Epithelial cell of esophagus (primary cell): ENCODE data around the gene MYORG.
"Not testable (repeated sequence)": the region's sequence is repeated elsewhere in the genome, so short reads cannot be mapped to it uniquely, and the experiment has no call there.

Experiments used
- DNase-seq: peaks from one replicate; pipeline ENCODE4 v3.0.0; 2010; ENCODE audit warnings: low read depth
- H3K4me3 ChIP-seq: 2 replicates; pipeline ENCODE4 v1.5.1; 2011; ENCODE audit warnings: mild to moderate bottlenecking, low read length, control low read depth
- TF ChIP-seq, protein P1 (sequence below): IDR thresholded peaks from 2 replicates; pipeline ENCODE4 v1.5.1; 2011; ENCODE audit warnings: low read depth, mild to moderate bottlenecking, low read length, control low read depth, inconsistent platforms; ENCODE audit not compliant: insufficient read depth; ENCODE audit errors: missing control alignments

MYORG gene

DNA sequence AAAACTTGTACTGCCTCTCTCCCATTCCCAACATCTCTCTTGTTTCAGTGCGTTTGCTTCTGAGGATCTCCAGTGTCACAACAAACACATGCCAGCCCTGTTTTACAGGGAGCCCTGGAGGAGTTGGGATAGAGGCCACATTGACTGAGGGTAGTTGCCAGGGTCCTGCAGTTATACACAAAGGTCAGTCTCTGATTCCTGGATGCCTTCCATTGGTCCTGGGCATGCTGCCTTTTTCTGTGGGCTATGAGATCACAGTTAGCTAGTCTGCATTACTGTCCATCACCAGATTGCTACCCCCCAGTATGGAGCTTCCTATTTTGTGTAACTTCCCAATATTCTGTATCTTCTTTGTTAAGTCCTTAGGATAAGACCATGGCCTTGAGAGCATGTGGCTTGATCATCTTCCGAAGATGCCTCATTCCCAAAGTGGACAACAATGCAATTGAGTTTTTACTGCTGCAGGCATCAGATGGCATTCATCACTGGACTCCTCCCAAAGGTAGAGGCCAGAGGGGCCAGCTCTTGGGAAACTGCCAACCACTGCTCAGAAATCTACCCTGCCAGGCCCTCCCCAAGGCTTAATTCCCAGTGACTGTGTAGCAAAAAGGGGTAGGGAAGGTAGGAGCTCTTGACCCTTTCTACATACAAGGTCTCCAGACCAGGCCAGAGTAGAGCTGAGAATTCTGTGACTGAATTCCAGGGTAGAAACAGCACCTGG lies 37.9 kb downstream of the MYORG start:
- TF ChIP-seq, protein P1, sequence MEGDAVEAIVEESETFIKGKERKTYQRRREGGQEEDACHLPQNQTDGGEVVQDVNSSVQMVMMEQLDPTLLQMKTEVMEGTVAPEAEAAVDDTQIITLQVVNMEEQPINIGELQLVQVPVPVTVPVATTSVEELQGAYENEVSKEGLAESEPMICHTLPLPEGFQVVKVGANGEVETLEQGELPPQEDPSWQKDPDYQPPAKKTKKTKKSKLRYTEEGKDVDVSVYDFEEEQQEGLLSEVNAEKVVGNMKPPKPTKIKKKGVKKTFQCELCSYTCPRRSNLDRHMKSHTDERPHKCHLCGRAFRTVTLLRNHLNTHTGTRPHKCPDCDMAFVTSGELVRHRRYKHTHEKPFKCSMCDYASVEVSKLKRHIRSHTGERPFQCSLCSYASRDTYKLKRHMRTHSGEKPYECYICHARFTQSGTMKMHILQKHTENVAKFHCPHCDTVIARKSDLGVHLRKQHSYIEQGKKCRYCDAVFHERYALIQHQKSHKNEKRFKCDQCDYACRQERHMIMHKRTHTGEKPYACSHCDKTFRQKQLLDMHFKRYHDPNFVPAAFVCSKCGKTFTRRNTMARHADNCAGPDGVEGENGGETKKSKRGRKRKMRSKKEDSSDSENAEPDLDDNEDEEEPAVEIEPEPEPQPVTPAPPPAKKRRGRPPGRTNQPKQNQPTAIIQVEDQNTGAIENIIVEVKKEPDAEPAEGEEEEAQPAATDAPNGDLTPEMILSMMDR: no peak
- no peak overlapping the region for H3K4me3 ChIP-seq
- DNase-seq: no peak

DNA sequence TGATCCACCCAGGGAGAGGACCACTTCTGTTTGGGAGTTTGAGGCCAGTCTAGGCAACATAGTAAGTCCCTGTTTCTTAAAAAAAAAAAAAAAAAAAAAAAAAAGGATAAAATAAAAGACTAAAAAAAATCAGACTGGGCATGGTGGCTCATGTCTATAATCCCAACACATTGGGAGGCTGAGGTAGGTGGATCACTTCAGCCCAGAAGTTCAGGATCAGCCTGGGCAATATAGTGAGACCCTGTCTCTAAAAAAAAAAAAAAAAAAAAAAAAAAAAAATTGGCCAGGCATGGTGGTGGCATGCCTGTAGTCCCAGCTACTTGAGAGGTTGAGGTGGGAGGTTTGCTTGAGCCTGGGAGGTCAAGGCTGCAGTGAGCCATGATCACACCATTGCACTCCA lies 38.6 kb downstream of the MYORG start:
- not testable (repeated sequence) for DNase-seq, H3K4me3 ChIP-seq

DNA sequence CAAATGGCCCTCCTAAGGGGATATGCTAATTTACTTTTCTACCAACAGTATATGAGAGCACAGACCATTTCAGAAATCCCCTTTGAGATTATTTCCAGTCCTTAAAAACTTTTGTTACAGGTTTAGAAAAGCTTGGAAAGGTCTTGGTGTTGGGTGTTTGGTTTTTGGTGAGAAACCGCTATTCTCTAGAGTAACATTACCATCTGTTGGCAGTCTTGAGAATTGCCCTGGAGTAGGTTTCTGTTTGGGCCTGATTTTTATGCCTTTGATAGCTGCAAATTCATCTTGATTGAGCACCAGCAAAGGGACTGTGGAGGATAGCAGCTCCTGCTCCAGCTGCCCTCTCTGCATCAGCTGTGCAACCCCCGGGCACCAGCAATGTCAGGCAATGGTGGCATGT lies 39.3 kb downstream of the MYORG start:
- peak; percentile 13 for DNase-seq
- TF ChIP-seq, protein P1: peak; percentile 15
- no peak overlapping the region for H3K4me3 ChIP-seq

DNA sequence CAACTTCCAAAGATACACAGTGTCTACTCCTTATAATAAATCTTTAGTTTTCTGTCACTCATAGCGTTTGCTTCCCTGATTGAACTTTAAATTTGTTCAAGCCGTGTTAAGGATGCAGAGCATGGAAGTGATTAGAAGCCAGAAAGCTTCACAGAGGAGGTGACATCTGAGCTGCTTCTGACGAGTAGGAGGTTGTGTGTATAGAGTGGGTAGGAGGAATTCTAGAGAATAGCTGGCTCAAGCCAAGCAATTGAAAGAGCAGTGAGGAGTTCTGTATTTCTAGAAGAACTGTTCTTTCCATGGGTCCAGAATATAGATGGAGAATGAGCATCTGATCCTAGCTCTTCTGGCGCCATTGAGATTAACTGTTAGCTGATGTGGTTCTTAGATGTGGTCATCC lies 41.3 kb downstream of the MYORG start:
- no peak overlapping the region for H3K4me3 ChIP-seq
- TF ChIP-seq, protein P1: no peak
- DNase-seq: no peak

DNA sequence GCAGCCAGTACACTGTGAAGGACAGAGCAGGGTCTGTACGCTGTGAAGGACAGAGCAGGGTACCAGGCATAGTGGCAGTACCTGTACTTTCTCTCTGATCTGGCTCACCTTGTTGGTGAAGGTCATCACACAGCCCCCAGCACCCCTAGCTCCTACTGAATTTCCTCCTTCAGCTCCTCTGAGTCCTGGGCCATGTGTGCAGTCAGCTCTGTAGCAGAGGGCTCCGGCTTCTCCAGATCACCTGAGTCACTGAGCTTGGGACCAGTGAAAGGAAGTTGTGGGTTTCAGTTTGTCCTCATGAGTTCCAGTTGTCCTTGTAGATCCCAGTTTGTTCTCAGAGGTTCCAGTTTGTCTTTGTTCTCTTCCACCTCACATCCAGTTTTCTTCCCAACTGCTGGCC lies 41.8 kb downstream of the MYORG start:
- no peak overlapping the region for H3K4me3 ChIP-seq
- TF ChIP-seq, protein P1: no peak
- DNase-seq: no peak

DNA sequence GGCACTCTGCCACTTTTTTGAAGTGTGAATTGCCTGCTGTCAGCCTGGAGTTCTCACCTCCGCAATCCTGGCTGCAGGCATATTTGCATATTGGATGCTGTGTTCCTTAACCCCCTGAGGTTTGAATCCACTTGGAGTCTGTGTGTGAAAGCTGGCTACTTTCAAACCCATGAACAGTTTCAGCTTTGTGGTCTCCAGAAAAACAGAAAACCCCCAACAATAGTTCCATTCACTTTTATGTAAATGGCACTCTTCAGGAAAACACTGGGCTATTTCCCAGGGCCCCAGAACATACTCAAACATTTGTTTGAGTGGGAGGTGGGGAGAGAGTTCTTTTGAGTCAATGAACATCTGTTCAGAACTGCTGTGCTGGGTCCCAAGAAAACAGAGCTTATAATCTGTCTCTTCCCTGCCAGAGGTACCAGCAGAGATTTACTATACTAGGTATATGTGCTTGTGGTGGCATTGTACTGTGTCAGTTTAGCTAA lies 42.3 kb downstream of the MYORG start:
- no peak overlapping the region for H3K4me3 ChIP-seq
- no peak for DNase-seq
- TF ChIP-seq, protein P1: no peak

DNA sequence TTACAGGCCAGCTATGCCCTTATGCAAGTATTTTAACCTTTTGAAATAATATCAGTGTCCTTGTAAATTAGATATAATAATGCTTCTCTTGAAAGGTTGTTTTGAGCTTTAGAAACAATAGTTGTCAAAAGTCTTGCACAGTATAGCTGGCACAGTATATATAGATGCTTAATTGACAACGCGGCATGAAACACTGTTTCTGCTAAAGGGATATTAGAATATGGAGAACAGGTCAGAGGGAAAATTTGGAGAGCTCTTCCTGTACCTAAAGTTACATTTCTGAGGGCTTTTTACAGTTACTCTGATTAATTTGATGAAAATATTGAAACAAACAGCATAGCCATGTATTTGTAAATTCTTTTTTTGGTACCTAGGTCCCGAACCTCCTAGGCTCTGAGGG lies 42.9 kb downstream of the MYORG start:
- TF ChIP-seq, protein P1: no peak
- DNase-seq: no peak

More for the DNA sequence above, 42.9 kb downstream of the MYORG start:
- no peak overlapping the region for H3K4me3 ChIP-seq
